ENCODE measurements around the gene ZNF24.
A peak's percentile ranks its signal among the peaks of the same experiment; 100 is the strongest.

Gene ZNF24

GRCh38 chr18:35355140-35355618, 11.0 kb upstream of the ZNF24 start:
- DNase-seq (ENCODE audit: low read depth in 3 of 3): peak in 1 of 3 donors; percentile 14

- no peak for DNase-seq (ENCODE audit: low read depth in 3 of 3)
Observed at GRCh38 chr18:35352778-35353177, 8.6 kb upstream of the ZNF24 start.

GRCh38 chr18:35352283-35352682, 8.1 kb upstream of the ZNF24 start:
- no peak for DNase-seq (ENCODE audit: low read depth in 3 of 3)

GRCh38 chr18:35348001-35348400, 3.8 kb upstream of the ZNF24 start:
- no peak for DNase-seq (ENCODE audit: low read depth in 3 of 3)

GRCh38 chr18:35345950-35346349, 1.7 kb upstream of the ZNF24 start:
- DNase-seq (ENCODE audit: low read depth in 3 of 3): no peak

GRCh38 chr18:35345460-35345921, 1.3 kb upstream of the ZNF24 start:
- DNase-seq (ENCODE audit: low read depth in 3 of 3): no peak

GRCh38 chr18:35344736-35345459, 678 bp upstream of the ZNF24 start:
- DNase-seq (ENCODE audit: low read depth in 3 of 3): no peak

GRCh38 chr18:35343488-35343935, 708 bp downstream of the ZNF24 start:
- DNase-seq (ENCODE audit: low read depth in 3 of 3): no peak

GRCh38 chr18:35337286-35337685, 6.9 kb downstream of the ZNF24 start:
- no peak for DNase-seq (ENCODE audit: low read depth in 3 of 3)

GRCh38 chr18:35335866-35336265, 8.4 kb downstream of the ZNF24 start:
- DNase-seq (ENCODE audit: low read depth in 3 of 3): no peak

- DNase-seq (ENCODE audit: low read depth in 3 of 3): no peak
Observed at GRCh38 chr18:35334821-35335220, 9.4 kb downstream of the ZNF24 start.

GRCh38 chr18:35334212-35334611, 10.0 kb downstream of the ZNF24 start:
- DNase-seq (ENCODE audit: low read depth in 3 of 3): no peak

GRCh38 chr18:35331367-35332087, 12.7 kb downstream of the ZNF24 start:
- DNase-seq (ENCODE audit: low read depth in 3 of 3): no peak

GRCh38 chr18:35328868-35329267, 15.4 kb downstream of the ZNF24 start:
- DNase-seq (ENCODE audit: low read depth in 3 of 3): no peak

GRCh38 chr18:35326695-35327387, 17.4 kb downstream of the ZNF24 start:
- no peak for DNase-seq (ENCODE audit: low read depth in 3 of 3)

GRCh38 chr18:35324926-35325655, 19.1 kb downstream of the ZNF24 start:
- no peak for DNase-seq (ENCODE audit: low read depth in 3 of 3)

GRCh38 chr18:35322486-35323458, 21.4 kb downstream of the ZNF24 start:
- DNase-seq (ENCODE audit: low read depth in 3 of 3): no peak

- DNase-seq (ENCODE audit: low read depth in 3 of 3): no peak
Observed at GRCh38 chr18:35311496-35311895, 32.7 kb downstream of the ZNF24 start.

GRCh38 chr18:35306588-35307250, 37.5 kb downstream of the ZNF24 start:
- DNase-seq (ENCODE audit: low read depth in 3 of 3): no peak

GRCh38 chr18:35303610-35304009, 40.6 kb downstream of the ZNF24 start:
- DNase-seq (ENCODE audit: low read depth in 3 of 3): no peak

All from stimulated activated CD4-positive, alpha-beta T cell treated with anti-CD3 and anti-CD28 coated beads, TNF-alpha, amount 100 ng/mL, for 48 hours (primary cell).